ENCODE data around the gene KISS1R. TPM values are rescaled to one million over a fixed set of nuclear protein-coding genes. Genes with fewer than 3 reads are reported as not detected.

The KISS1R gene
- total RNA-seq, 1 donor from 2014 or later, result not detected

GRCh38 chr19:964761-965694 is 47.9 kb downstream of the KISS1R start:
- DNase-seq, result no peak
- TF ChIP-seq CTCF (IDR thresholded peaks at IDR 0.05; ENCODE audit: borderline replicate concordance), result no peak
- H3K4me3 ChIP-seq, result no peak overlapping the region
- no peaks in the 10 kb centered on the region for H3K4me1 ChIP-seq
- H3K27ac ChIP-seq (replicated peaks), result no peak overlapping the region
- no peaks in the 10 kb centered on the region for H3K27me3 ChIP-seq (ENCODE audit: low read depth)
- intact Hi-C loops (cut with micrococcal nuclease), result no loop called here
- H3K36me3 ChIP-seq, result peaks cover 47% of the 10 kb centered on the region
- H3K9me3 ChIP-seq (replicated peaks), result peaks cover 4% of the 10 kb centered on the region

GRCh38 chr19:966485-967088 is 49.5 kb downstream of the KISS1R start:
- peaks cover 62% of the 10 kb centered on the region for H3K36me3 ChIP-seq
- intact Hi-C loops (cut with micrococcal nuclease), result no loop called here
- no peak for DNase-seq

More at GRCh38 chr19:966485-967088, 49.5 kb downstream of the KISS1R start:
- Histone ChIP-seq H3K4me1 (no peaks in the 10 kb centered on the region), H3K27ac (replicated peaks) (no peak overlapping the region), H3K9me3 (replicated peaks) (peaks cover 17% of the 10 kb centered on the region), H3K27me3 (ENCODE audit: low read depth) (no peaks in the 10 kb centered on the region), H3K4me3 (no peak overlapping the region)
- TF ChIP-seq CTCF (IDR thresholded peaks at IDR 0.05; ENCODE audit: borderline replicate concordance), result no peak

Other genes with a start within 250 kb of the KISS1R start
- 56.1 TPM for gene FSTL3, start 240.9 kb upstream of the KISS1R start, total RNA-seq
- gene PRSS57, start 221.9 kb upstream of the KISS1R start, total RNA-seq, result not detected
- 26.8 TPM for gene PALM, start 208.4 kb upstream of the KISS1R start, total RNA-seq
- not detected for gene MISP, start 166.2 kb upstream of the KISS1R start, total RNA-seq
- gene PTBP1, start 119.9 kb upstream of the KISS1R start, total RNA-seq, result 55.6 TPM
- not detected for gene PLPPR3, start 95.4 kb upstream of the KISS1R start, total RNA-seq
- gene AZU1, start 89.5 kb upstream of the KISS1R start, total RNA-seq, result not detected
- not detected for gene PRTN3, start 76.3 kb upstream of the KISS1R start, total RNA-seq
- 0.58 TPM for gene ELANE, start 65.0 kb upstream of the KISS1R start, total RNA-seq
- 200 TPM for gene CFD, start 57.7 kb upstream of the KISS1R start, total RNA-seq
- gene MED16, start 24.1 kb upstream of the KISS1R start, total RNA-seq, result 19.4 TPM
- not detected for gene RNU6-9, start 23.8 kb upstream of the KISS1R start, total RNA-seq
- 21.6 TPM for gene R3HDM4, start 4.1 kb upstream of the KISS1R start, total RNA-seq
- 4.8 TPM for gene ARID3A, start 8.7 kb downstream of the KISS1R start, total RNA-seq
- 19.4 TPM for gene WDR18, start 67.0 kb downstream of the KISS1R start, total RNA-seq
- not detected for gene GRIN3B, start 83.1 kb downstream of the KISS1R start, total RNA-seq
- 119 TPM for gene TMEM259, start 103.8 kb downstream of the KISS1R start, total RNA-seq
- not detected for gene RNU6-2, start 104.2 kb downstream of the KISS1R start, total RNA-seq
- gene CNN2, start 109.3 kb downstream of the KISS1R start, total RNA-seq, result 45.6 TPM
- gene ABCA7, start 122.8 kb downstream of the KISS1R start, total RNA-seq, result 9.3 TPM
- 4.8 TPM for gene ARHGAP45, start 149.8 kb downstream of the KISS1R start, total RNA-seq
- 140 TPM for gene POLR2E, start 178.0 kb downstream of the KISS1R start, total RNA-seq
- 327 TPM for gene GPX4, start 186.7 kb downstream of the KISS1R start, total RNA-seq

All from left ventricle myocardium inferior (tissue), 1 donor.